HG03097 (cell line): ENCODE measurements around the gene FBXO17.

Experiments used
- ATAC-seq: cut with Tn5 transposase; IDR thresholded peaks from one replicate; pipeline ENCODE4 v1.9.1; 2021; ENCODE audit not compliant: unreplicated experiment, low FRiP score

FBXO17 gene

GRCh38 chr19:38894968-38895367, 80.6 kb downstream of the FBXO17 start:
- no peak for ATAC-seq

GRCh38 chr19:38893341-38893771, 82.2 kb downstream of the FBXO17 start:
- no peak for ATAC-seq

- ATAC-seq = no peak
These were observed 82.7 kb downstream of the FBXO17 start for GRCh38 chr19:38892841-38893240.

- no peak for ATAC-seq
These were observed 83.8 kb downstream of the FBXO17 start for GRCh38 chr19:38891771-38892170.
